GM23338 (cell line): Measurements from ENCODE around the gene WBP11. TPM values are rescaled to one million over a fixed set of nuclear protein-coding genes. Genes with fewer than 3 reads are reported as not detected.

Experiments
- ATAC-seq: fragments of 200-7000 bp; cut with Tn5 transposase; 3 replicates; pipeline ENCODE4 v1.9.1; 2020
- DNase-seq: peaks from one replicate; pipeline ENCODE4 v3.0.0-alpha.2; 2015; ENCODE audit warnings: low spot score
- H2AFZ ChIP-seq: fragments of 200-600 bp; sonication (generic); 2 replicates; pipeline ENCODE4 v1.8.0; 2016; ENCODE audit warnings: antibody characterized with exemption, mild to moderate bottlenecking, moderate library complexity
- H3F3A ChIP-seq: fragments of 200-600 bp; sonication (generic); replicated peaks from 2 replicates; pipeline ENCODE4 v1.8.0; 2017; ENCODE audit warnings: antibody characterized with exemption, mixed run types, low read depth
- H3K27ac ChIP-seq: fragments of 200-600 bp; sonication (generic); 2 replicates; pipeline ENCODE4 v1.6.1; 2016; ENCODE audit warnings: low read depth
- H3K27me3 ChIP-seq: fragments of 200-600 bp; sonication (generic); 2 replicates; pipeline ENCODE4 v1.8.0; 2016; ENCODE audit warnings: mild to moderate bottlenecking, mixed run types, moderate library complexity; ENCODE audit not compliant: insufficient read depth
- H3K36me3 ChIP-seq: fragments of 200-600 bp; sonication (generic); 2 replicates; pipeline ENCODE4 v1.8.0; 2016; ENCODE audit warnings: mild to moderate bottlenecking; ENCODE audit not compliant: insufficient read depth
- H3K4me1 ChIP-seq: fragments of 200-600 bp; sonication (generic); 2 replicates; pipeline ENCODE4 v1.8.0; 2016; ENCODE audit warnings: mild to moderate bottlenecking, moderate library complexity; ENCODE audit not compliant: insufficient read depth
- H3K4me2 ChIP-seq: fragments of 200-600 bp; sonication (generic); 2 replicates; pipeline ENCODE4 v1.7.1; 2017; ENCODE audit warnings: mixed run types
- H3K4me3 ChIP-seq: fragments of 200-600 bp; sonication (generic); 2 replicates; pipeline ENCODE4 v1.6.1; 2016; ENCODE audit warnings: mixed run types
- H3K79me2 ChIP-seq: fragments of 200-600 bp; sonication (generic); replicated peaks from 2 replicates; pipeline ENCODE4 v1.8.0; 2017; ENCODE audit warnings: mild to moderate bottlenecking; ENCODE audit not compliant: insufficient read depth
- H3K9me2 ChIP-seq: fragments of 200-600 bp; sonication (generic); 2 replicates; pipeline ENCODE4 v1.8.0; 2017; ENCODE audit not compliant: insufficient read depth
- H4K20me1 ChIP-seq: fragments of 200-600 bp; sonication (generic); replicated peaks from 2 replicates; pipeline ENCODE4 v1.8.0; 2017; ENCODE audit warnings: mild to moderate bottlenecking; ENCODE audit not compliant: insufficient read depth
- H3K27ac Mint-ChIP-seq: 2 replicates; pipeline ENCODE4 v1.8.0; 2020; ENCODE audit warnings: inconsistent platforms, mild to moderate bottlenecking, moderate library complexity, mixed read lengths
- H3K27me3 Mint-ChIP-seq: 3 replicates; pipeline ENCODE4 v1.8.0; 2022; ENCODE audit warnings: low read depth, mild to moderate bottlenecking, moderate library complexity, mixed read lengths, inconsistent platforms; ENCODE audit not compliant: insufficient read depth, poor library complexity
- H3K36me3 Mint-ChIP-seq: 3 replicates; pipeline ENCODE4 v1.8.0; 2021; ENCODE audit warnings: low read depth, mild to moderate bottlenecking, inconsistent platforms, moderate library complexity, mixed read lengths
- H3K4me1 Mint-ChIP-seq: 3 replicates; pipeline ENCODE4 v1.8.0; 2020; ENCODE audit warnings: mild to moderate bottlenecking, inconsistent platforms, mixed read lengths
- H3K4me3 Mint-ChIP-seq: 3 replicates; pipeline ENCODE4 v1.8.0; 2021; ENCODE audit warnings: moderate library complexity, mild to moderate bottlenecking, inconsistent platforms, mixed read lengths
- H3K9me3 Mint-ChIP-seq: 3 replicates; pipeline ENCODE4 v1.8.0; 2020; ENCODE audit warnings: moderate library complexity, mild to moderate bottlenecking, inconsistent platforms, mixed read lengths
- EZH2 ChIP-seq: fragments of 200-600 bp; sonication (generic); IDR thresholded peaks from one replicate; pipeline ENCODE4 v1.8.0; 2017; ENCODE audit warnings: antibody characterized with exemption, mild to moderate bottlenecking, low read depth; ENCODE audit not compliant: unreplicated experiment
- POLR2AphosphoS5 ChIP-seq: IDR thresholded peaks from 2 replicates; pipeline ENCODE4 v1.6.1; 2016; ENCODE audit warnings: antibody characterized with exemption, low read depth
- STAT1 ChIP-seq: IDR thresholded peaks from one replicate; pipeline ENCODE4 v1.6.1; 2016; ENCODE audit warnings: antibody characterized with exemption; ENCODE audit not compliant: unreplicated experiment
- ZNF331 ChIP-seq: fragments of 250-450 bp; sonication (Bioruptor Pico); IDR thresholded peaks from 2 replicates; pipeline ENCODE4 v1.5.0; 2020; ENCODE audit warnings: low read depth, mild to moderate bottlenecking, moderate library complexity
- polyA plus RNA-seq: library from polyadenylated mRNA; unstranded; fragments of >200 nt; fragmentation: Nextera tagmentation; extraction: Ambion mirVana; gene quantifications from 2 replicates; pipeline ENCODE4 v1.2.1, GENCODE V29; 2016
- total RNA-seq: library from RNA; depleted of rRNA; stranded (reverse); fragments of >200 nt; shearing (Covaris generic); gene quantifications from 2 replicates; pipeline ENCODE4 v1.2.3, GENCODE V29; 2014
- TF ChIP-seq, protein P1 (sequence below): fragments of 250-450 bp; sonication (Bioruptor Pico); IDR thresholded peaks from 2 replicates; pipeline ENCODE4 v1.5.0; 2020; ENCODE audit warnings: mild to moderate bottlenecking, moderate library complexity

Gene WBP11
- total and polyA plus RNA-seq, 2 experiments from 2014 or later, result 57.1 to 148 TPM

DNA sequence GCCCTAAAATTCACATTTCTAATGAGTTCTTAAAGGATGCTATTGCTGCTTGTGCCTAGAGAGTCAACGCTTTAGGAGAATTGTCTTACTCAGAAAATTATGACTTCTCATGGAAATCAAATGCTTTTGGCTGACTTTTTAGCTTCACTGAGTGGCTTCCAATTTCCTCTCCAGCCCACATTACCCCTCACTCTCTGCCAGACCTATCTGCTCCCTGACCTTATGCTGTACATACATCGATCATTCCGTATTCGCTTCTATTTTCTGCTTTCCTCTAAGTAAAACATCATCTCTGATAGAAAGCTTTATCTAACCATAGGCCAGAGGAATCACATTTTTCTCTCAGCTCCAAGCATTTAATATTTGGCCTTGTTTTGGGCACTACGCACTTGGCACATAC is 23.2 kb upstream of the WBP11 start:
- Histone ChIP-seq H3K79me2 (no peaks in the 10 kb centered on the region), H3K4me3 (no peak overlapping the region), H3K27ac (no peak overlapping the region), H4K20me1 (no peaks in the 10 kb centered on the region), H2AFZ (no peak overlapping the region), H3K4me1 (peaks cover 2% of the 10 kb centered on the region; the same call in 1 of the 2 replicates), H3K9me2 (no peaks in the 10 kb centered on the region), H3K4me2 (no peak overlapping the region), H3K36me3 (no peaks in the 10 kb centered on the region), H3F3A (no peaks in the 10 kb centered on the region), H3K27me3 (no peaks in the 10 kb centered on the region)
- DNase-seq (no peak), ATAC-seq (no peak)
- H3K9me3 Mint-ChIP-seq, result no peaks in the 10 kb centered on the region
- H3K36me3 Mint-ChIP-seq, result no peaks in the 10 kb centered on the region
- no peak overlapping the region for H3K27ac Mint-ChIP-seq
- H3K4me3 Mint-ChIP-seq, result no peak overlapping the region
- H3K27me3 Mint-ChIP-seq, result no peaks in the 10 kb centered on the region
- peaks cover 9% of the 10 kb centered on the region for H3K4me1 Mint-ChIP-seq
- TF ChIP-seq EZH2 (no peak), POLR2AphosphoS5 (no peak), STAT1 (no peak), ZNF331 (CRISPR knock-in tag) (no peak)
- TF ChIP-seq, protein P1, sequence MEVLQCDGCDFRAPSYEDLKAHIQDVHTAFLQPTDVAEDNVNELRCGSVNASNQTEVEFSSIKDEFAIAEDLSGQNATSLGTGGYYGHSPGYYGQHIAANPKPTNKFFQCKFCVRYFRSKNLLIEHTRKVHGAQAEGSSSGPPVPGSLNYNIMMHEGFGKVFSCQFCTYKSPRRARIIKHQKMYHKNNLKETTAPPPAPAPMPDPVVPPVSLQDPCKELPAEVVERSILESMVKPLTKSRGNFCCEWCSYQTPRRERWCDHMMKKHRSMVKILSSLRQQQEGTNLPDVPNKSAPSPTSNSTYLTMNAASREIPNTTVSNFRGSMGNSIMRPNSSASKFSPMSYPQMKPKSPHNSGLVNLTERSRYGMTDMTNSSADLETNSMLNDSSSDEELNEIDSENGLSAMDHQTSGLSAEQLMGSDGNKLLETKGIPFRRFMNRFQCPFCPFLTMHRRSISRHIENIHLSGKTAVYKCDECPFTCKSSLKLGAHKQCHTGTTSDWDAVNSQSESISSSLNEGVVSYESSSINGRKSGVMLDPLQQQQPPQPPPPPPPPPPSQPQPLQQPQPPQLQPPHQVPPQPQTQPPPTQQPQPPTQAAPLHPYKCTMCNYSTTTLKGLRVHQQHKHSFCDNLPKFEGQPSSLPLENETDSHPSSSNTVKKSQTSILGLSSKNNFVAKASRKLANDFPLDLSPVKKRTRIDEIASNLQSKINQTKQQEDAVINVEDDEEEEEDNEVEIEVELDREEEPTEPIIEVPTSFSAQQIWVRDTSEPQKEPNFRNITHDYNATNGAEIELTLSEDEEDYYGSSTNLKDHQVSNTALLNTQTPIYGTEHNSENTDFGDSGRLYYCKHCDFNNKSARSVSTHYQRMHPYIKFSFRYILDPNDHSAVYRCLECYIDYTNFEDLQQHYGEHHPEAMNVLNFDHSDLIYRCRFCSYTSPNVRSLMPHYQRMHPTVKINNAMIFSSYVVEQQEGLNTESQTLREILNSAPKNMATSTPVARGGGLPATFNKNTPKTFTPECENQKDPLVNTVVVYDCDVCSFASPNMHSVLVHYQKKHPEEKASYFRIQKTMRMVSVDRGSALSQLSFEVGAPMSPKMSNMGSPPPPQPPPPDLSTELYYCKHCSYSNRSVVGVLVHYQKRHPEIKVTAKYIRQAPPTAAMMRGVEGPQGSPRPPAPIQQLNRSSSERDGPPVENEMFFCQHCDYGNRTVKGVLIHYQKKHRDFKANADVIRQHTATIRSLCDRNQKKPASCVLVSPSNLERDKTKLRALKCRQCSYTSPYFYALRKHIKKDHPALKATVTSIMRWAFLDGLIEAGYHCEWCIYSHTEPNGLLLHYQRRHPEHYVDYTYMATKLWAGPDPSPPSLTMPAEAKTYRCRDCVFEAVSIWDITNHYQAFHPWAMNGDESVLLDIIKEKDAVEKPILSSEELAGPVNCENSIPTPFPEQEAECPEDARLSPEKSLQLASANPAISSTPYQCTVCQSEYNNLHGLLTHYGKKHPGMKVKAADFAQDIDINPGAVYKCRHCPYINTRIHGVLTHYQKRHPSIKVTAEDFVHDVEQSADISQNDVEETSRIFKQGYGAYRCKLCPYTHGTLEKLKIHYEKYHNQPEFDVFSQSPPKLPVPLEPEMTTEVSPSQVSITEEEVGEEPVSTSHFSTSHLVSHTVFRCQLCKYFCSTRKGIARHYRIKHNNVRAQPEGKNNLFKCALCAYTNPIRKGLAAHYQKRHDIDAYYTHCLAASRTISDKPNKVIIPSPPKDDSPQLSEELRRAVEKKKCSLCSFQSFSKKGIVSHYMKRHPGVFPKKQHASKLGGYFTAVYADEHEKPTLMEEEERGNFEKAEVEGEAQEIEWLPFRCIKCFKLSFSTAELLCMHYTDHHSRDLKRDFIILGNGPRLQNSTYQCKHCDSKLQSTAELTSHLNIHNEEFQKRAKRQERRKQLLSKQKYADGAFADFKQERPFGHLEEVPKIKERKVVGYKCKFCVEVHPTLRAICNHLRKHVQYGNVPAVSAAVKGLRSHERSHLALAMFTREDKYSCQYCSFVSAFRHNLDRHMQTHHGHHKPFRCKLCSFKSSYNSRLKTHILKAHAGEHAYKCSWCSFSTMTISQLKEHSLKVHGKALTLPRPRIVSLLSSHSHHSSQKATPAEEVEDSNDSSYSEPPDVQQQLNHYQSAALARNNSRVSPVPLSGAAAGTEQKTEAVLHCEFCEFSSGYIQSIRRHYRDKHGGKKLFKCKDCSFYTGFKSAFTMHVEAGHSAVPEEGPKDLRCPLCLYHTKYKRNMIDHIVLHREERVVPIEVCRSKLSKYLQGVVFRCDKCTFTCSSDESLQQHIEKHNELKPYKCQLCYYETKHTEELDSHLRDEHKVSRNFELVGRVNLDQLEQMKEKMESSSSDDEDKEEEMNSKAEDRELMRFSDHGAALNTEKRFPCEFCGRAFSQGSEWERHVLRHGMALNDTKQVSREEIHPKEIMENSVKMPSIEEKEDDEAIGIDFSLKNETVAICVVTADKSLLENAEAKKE, result no peak

DNA sequence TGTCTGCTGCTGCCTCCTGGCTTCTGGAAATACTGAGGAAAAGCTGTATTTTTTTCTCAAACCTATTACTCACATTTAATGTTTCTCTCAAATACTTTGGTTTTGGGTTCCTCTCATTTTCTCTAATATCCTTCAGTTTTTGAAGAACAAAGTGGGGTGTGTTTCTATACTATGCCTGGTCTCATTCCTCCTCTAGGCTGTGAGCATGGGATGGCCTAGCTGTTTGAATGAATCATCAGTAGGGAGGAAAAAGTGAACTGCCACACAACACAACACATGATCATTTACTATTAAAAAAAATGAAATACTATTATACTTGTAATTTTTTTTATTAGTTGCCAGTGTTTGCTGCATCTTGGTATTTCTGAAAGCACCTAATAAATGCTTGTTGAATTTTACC is 22.0 kb upstream of the WBP11 start:
- Histone ChIP-seq H3K4me1 (peaks cover 6% of the 10 kb centered on the region; the same call in 1 of the 2 replicates), H3K27ac (no peak overlapping the region), H3K9me2 (no peaks in the 10 kb centered on the region), H3K4me2 (no peak overlapping the region), H3F3A (no peaks in the 10 kb centered on the region), H2AFZ (no peak overlapping the region), H3K4me3 (no peak overlapping the region), H3K79me2 (no peaks in the 10 kb centered on the region), H4K20me1 (no peaks in the 10 kb centered on the region), H3K36me3 (no peaks in the 10 kb centered on the region), H3K27me3 (no peaks in the 10 kb centered on the region)
- TF ChIP-seq EZH2 (no peak), POLR2AphosphoS5 (no peak), ZNF331 (CRISPR knock-in tag) (no peak)
- no peak for ATAC-seq
- DNase-seq, result no peak
- Mint-ChIP-seq H3K9me3 (no peaks in the 10 kb centered on the region), H3K4me1 (peaks cover 11% of the 10 kb centered on the region), H3K27ac (no peak overlapping the region), H3K36me3 (no peaks in the 10 kb centered on the region), H3K4me3 (no peak overlapping the region), H3K27me3 (no peaks in the 10 kb centered on the region)
